ENCODE measurements around the gene GPRC6A.

GPRC6A gene

GRCh38 chr6:116773886-116774285, 55.0 kb downstream of the GPRC6A start:
- no peak for DNase-seq

- no peak for DNase-seq
Observed at GRCh38 chr6:116772450-116772849, 56.4 kb downstream of the GPRC6A start.

GRCh38 chr6:116767715-116768114, 61.2 kb downstream of the GPRC6A start:
- DNase-seq = no peak

- no peak for DNase-seq
Observed at GRCh38 chr6:116766506-116767176, 62.2 kb downstream of the GPRC6A start.

- no peak for DNase-seq
Observed at GRCh38 chr6:116764961-116765841, 63.7 kb downstream of the GPRC6A start, which contains the start of gene FAM162B. Gene FAM162B, minus strand, starts transcription at chr6:116765719. Its CDS starts 143 bp downstream, at chr6:116765576.

GRCh38 chr6:116764629-116764960, 64.3 kb downstream of the GPRC6A start:
- no peak for DNase-seq

GRCh38 chr6:116763906-116764628, 64.8 kb downstream of the GPRC6A start:
- no peak for DNase-seq

GRCh38 chr6:116763048-116763447, 65.8 kb downstream of the GPRC6A start:
- no peak for DNase-seq

- DNase-seq = no peak
Observed at GRCh38 chr6:116762235-116762634, 66.6 kb downstream of the GPRC6A start.

- no peak for DNase-seq
Observed at GRCh38 chr6:116761779-116762178, 67.1 kb downstream of the GPRC6A start.

GRCh38 chr6:116745176-116745575, 83.7 kb downstream of the GPRC6A start:
- no peak for DNase-seq
